GM11168 (cell line): ENCODE data around the gene NCOA5.

Experiments used
- in situ Hi-C: fragments of 300-500 bp; cut with MboI; formaldehyde crosslinking; loops from one replicate; pipeline ENCODE4 v1.12.0; 2022; ENCODE audit warnings: low sequenced_read_pairs; ENCODE audit not compliant: unreplicated experiment

Gene NCOA5

GRCh38 chr20:46065691-46066090 lies 24.1 kb downstream of the NCOA5 start:
- in situ Hi-C loops, result no loop called here

GRCh38 chr20:46065006-46065405 lies 24.8 kb downstream of the NCOA5 start:
- in situ Hi-C loops, result no loop called here

GRCh38 chr20:46063652-46064054 lies 26.1 kb downstream of the NCOA5 start:
- in situ Hi-C loops, result no loop called here

- in situ Hi-C loops, result no loop called here
Observed at GRCh38 chr20:46063151-46063550, 26.6 kb downstream of the NCOA5 start.

- in situ Hi-C loops, result no loop called here
Observed at GRCh38 chr20:46062621-46063020, 27.1 kb downstream of the NCOA5 start.

- in situ Hi-C loops, result no loop called here
Observed at GRCh38 chr20:46062151-46062550, 27.6 kb downstream of the NCOA5 start.

- in situ Hi-C loops, result no loop called here
Observed at GRCh38 chr20:46060975-46061374, 28.8 kb downstream of the NCOA5 start.

GRCh38 chr20:46060301-46060881 lies 29.4 kb downstream of the NCOA5 start:
- in situ Hi-C loops, result no loop called here

- in situ Hi-C loops, result no loop called here
Observed at GRCh38 chr20:46058599-46059281, 31.0 kb downstream of the NCOA5 start.

GRCh38 chr20:46057856-46058598 lies 31.7 kb downstream of the NCOA5 start:
- in situ Hi-C loops, result no loop called here

GRCh38 chr20:46056970-46057855 lies 32.5 kb downstream of the NCOA5 start:
- in situ Hi-C loops, result no loop called here

GRCh38 chr20:46056027-46056833 lies 33.5 kb downstream of the NCOA5 start:
- in situ Hi-C loops, result no loop called here

GRCh38 chr20:46055269-46055668 lies 34.5 kb downstream of the NCOA5 start:
- in situ Hi-C loops, result no loop called here

GRCh38 chr20:46054606-46055005 lies 35.2 kb downstream of the NCOA5 start:
- in situ Hi-C loops, result no loop called here

GRCh38 chr20:46053416-46053815 lies 36.3 kb downstream of the NCOA5 start:
- in situ Hi-C loops, result no loop called here

GRCh38 chr20:46051556-46052308 lies 38.0 kb downstream of the NCOA5 start:
- in situ Hi-C loops, result no loop called here

GRCh38 chr20:46050885-46051284 lies 38.9 kb downstream of the NCOA5 start:
- in situ Hi-C loops, result no loop called here

GRCh38 chr20:46050444-46050843 lies 39.3 kb downstream of the NCOA5 start:
- in situ Hi-C loops, result no loop called here

GRCh38 chr20:46049815-46050214 lies 39.9 kb downstream of the NCOA5 start:
- in situ Hi-C loops, result no loop called here
